ENCODE results near the gene TP53I13. TPM values are rescaled to one million over a fixed set of nuclear protein-coding genes. Genes with fewer than 3 reads are reported as not detected.

The TP53I13 gene
- total and polyA plus RNA-seq, 12 donors = 24.0 to 106 (median 34.4) TPM

GRCh38 chr17:29544066-29544465 lies 24.4 kb upstream of the TP53I13 start:
- no peak for ATAC-seq
- Histone ChIP-seq H3K4me1 (peaks cover 0 to 1% (median 0%) of the 10 kb centered on the region in 9 donors), H3K4me3 (no peak overlapping the region), H3K9me3 (no peaks in the 10 kb centered on the region), H3K27me3 (no peaks in the 10 kb centered on the region), H3K27ac (no peak overlapping the region), H3K36me3 (peaks cover 0 to 78% (median 24%) of the 10 kb centered on the region in 9 donors)
- intact Hi-C loops (cut with DNase I) = no loop called here
- TF ChIP-seq, protein P1, sequence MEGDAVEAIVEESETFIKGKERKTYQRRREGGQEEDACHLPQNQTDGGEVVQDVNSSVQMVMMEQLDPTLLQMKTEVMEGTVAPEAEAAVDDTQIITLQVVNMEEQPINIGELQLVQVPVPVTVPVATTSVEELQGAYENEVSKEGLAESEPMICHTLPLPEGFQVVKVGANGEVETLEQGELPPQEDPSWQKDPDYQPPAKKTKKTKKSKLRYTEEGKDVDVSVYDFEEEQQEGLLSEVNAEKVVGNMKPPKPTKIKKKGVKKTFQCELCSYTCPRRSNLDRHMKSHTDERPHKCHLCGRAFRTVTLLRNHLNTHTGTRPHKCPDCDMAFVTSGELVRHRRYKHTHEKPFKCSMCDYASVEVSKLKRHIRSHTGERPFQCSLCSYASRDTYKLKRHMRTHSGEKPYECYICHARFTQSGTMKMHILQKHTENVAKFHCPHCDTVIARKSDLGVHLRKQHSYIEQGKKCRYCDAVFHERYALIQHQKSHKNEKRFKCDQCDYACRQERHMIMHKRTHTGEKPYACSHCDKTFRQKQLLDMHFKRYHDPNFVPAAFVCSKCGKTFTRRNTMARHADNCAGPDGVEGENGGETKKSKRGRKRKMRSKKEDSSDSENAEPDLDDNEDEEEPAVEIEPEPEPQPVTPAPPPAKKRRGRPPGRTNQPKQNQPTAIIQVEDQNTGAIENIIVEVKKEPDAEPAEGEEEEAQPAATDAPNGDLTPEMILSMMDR (IDR thresholded peaks at IDR 0.05) = no peak
- DNase-seq = no peak
- WGBS, 2 donors = 85 to 86% methylated on average over 4 of the region's 4 CpGs

GRCh38 chr17:29546085-29546484 lies 22.4 kb upstream of the TP53I13 start:
- Histone ChIP-seq H3K27me3 (no peaks in the 10 kb centered on the region), H3K4me3 (no peak overlapping the region), H3K9me3 (no peaks in the 10 kb centered on the region), H3K4me1 (peaks cover 0 to 14% (median 5%) of the 10 kb centered on the region in 9 donors), H3K36me3 (peaks cover 0 to 58% (median 20%) of the 10 kb centered on the region in 9 donors), H3K27ac (no peak overlapping the region)
- intact Hi-C loops (cut with DNase I) = no loop called here
- ATAC-seq (no peak), DNase-seq (no peak)
- TF ChIP-seq, protein P1 (IDR thresholded peaks at IDR 0.05) = no peak
- WGBS, 2 donors = 97 to 98% methylated on average over 1 of the region's 1 CpG

GRCh38 chr17:29546830-29547229 lies 21.7 kb upstream of the TP53I13 start:
- TF ChIP-seq, protein P1 (IDR thresholded peaks at IDR 0.05) = no peak
- H3K36me3 ChIP-seq = peaks cover 0 to 50% (median 20%) of the 10 kb centered on the region in 9 donors
- H3K4me1 ChIP-seq = peaks cover 0 to 14% (median 5%) of the 10 kb centered on the region in 9 donors
- H3K4me3 ChIP-seq = no peak overlapping the region
- 96 to 98% methylated on average over 1 of the region's 1 CpG for WGBS, 2 donors
- intact Hi-C loops (cut with DNase I) = no loop called here
- DNase-seq = no peak
- no peaks in the 10 kb centered on the region for H3K27me3 ChIP-seq
- no peaks in the 10 kb centered on the region for H3K9me3 ChIP-seq
- ATAC-seq = no peak
- no peak overlapping the region for H3K27ac ChIP-seq

GRCh38 chr17:29549177-29549923 lies 19.2 kb upstream of the TP53I13 start:
- TF ChIP-seq, protein P1 (IDR thresholded peaks at IDR 0.05) = no peak
- H3K9me3 ChIP-seq = no peaks in the 10 kb centered on the region
- ATAC-seq (peak in 1 of 8 donors; percentile 33), DNase-seq (no peak)
- intact Hi-C loops (cut with DNase I) = no loop called here
- WGBS, 2 donors = 29 to 33% methylated on average over 5 of the region's 5 CpGs
- H3K36me3 ChIP-seq = peaks cover 0 to 25% (median 7%) of the 10 kb centered on the region in 9 donors
- H3K27ac ChIP-seq = no peak overlapping the region
- no peak overlapping the region for H3K4me3 ChIP-seq
- peaks cover 0 to 14% (median 5%) of the 10 kb centered on the region in 9 donors for H3K4me1 ChIP-seq
- H3K27me3 ChIP-seq = no peaks in the 10 kb centered on the region

Data from heart right ventricle (tissue), 16 donors.